Ishikawa (cell line): ENCODE data around the gene NUP93.
A peak's percentile ranks its signal among the peaks of the same experiment; 100 is the strongest.

Experiments used
- EGR1 ChIP-seq: IDR thresholded peaks from 2 replicates; pipeline ENCODE4 v1.6.1; 2012
- EP300 ChIP-seq: IDR thresholded peaks from 2 replicates; pipeline ENCODE4 v1.6.1; 2012; ENCODE audit warnings: borderline replicate concordance
- FOXM1 ChIP-seq: IDR thresholded peaks from 2 replicates; pipeline ENCODE4 v1.6.1; 2012; ENCODE audit warnings: low read depth, borderline replicate concordance
- NFIC ChIP-seq: IDR thresholded peaks from 2 replicates; pipeline ENCODE4 v1.6.1; 2012
- RAD21 ChIP-seq: IDR thresholded peaks from 2 replicates; pipeline ENCODE4 v1.6.1; 2012; ENCODE audit warnings: low read depth
- TAF1 ChIP-seq: IDR thresholded peaks from 2 replicates; pipeline ENCODE4 v1.6.1; 2012; ENCODE audit warnings: low read depth, mild to moderate bottlenecking
- TCF12 ChIP-seq: IDR thresholded peaks from 2 replicates; pipeline ENCODE4 v1.6.1; 2012; ENCODE audit warnings: low read depth
- TEAD4 ChIP-seq: IDR thresholded peaks from 2 replicates; pipeline ENCODE4 v1.6.1; 2012
- YY1 ChIP-seq: IDR thresholded peaks from 2 replicates; pipeline ENCODE4 v1.6.1; 2012; ENCODE audit warnings: low read depth
- ZBTB7A ChIP-seq: IDR thresholded peaks from 2 replicates; pipeline ENCODE4 v1.6.1; 2012; ENCODE audit warnings: low read depth
- TF ChIP-seq, protein P1 (sequence below): IDR thresholded peaks from 2 replicates; pipeline ENCODE4 v1.6.1; 2012
- TF ChIP-seq, protein P2 (sequence below): IDR thresholded peaks from 2 replicates; pipeline ENCODE4 v1.6.1; 2012

DNA sequence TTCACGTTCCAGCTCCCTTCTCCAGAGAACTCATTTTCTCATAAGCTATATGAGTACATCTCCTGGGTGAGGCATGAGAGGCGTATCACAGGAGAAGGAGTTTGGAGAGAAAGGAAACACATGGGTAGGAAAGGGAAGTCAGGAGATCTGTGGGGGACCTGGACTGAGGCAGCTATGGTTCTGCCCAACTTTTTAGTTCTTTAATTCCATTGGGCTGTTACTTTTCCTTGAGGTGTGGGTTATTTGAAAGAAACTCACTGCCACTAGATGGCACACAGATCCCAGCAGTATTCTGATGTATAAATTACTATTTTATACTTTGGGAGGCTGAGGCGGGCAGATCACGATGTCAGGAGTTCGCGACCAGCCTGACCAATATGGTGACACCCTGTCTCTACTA lies 63.6 kb downstream of the NUP93 start:
- TF ChIP-seq EP300 = no peak
- TF ChIP-seq, protein P1, sequence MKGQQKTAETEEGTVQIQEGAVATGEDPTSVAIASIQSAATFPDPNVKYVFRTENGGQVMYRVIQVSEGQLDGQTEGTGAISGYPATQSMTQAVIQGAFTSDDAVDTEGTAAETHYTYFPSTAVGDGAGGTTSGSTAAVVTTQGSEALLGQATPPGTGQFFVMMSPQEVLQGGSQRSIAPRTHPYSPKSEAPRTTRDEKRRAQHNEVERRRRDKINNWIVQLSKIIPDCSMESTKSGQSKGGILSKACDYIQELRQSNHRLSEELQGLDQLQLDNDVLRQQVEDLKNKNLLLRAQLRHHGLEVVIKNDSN = no peak
- peak; percentile 46 for TF ChIP-seq RAD21
- TF ChIP-seq TCF12 = no peak
- TF ChIP-seq TAF1 = no peak
- TF ChIP-seq ZBTB7A = no peak
- TF ChIP-seq YY1 = no peak
- no peak for TF ChIP-seq TEAD4
- TF ChIP-seq, protein P2, sequence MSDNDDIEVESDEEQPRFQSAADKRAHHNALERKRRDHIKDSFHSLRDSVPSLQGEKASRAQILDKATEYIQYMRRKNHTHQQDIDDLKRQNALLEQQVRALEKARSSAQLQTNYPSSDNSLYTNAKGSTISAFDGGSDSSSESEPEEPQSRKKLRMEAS = no peak
- no peak for TF ChIP-seq FOXM1
- TF ChIP-seq EGR1 = no peak
- TF ChIP-seq NFIC = no peak
